Pons (tissue), 1 donor: Measurements from ENCODE around the gene GSE1.

Experiments
- DNase-seq: peaks from one replicate; pipeline ENCODE4 v3.0.0-alpha.2; 2016; ENCODE audit warnings: low spot score

Gene GSE1

GRCh38 chr16:85681255-85681654, 68.1 kb downstream of the GSE1 start:
- no peak for DNase-seq

- DNase-seq = no peak
These were observed 69.4 kb downstream of the GSE1 start for GRCh38 chr16:85682516-85682915.

- DNase-seq = no peak
These were observed 70.2 kb downstream of the GSE1 start for GRCh38 chr16:85683363-85683762.

- DNase-seq = no peak
These were observed 72.1 kb downstream of the GSE1 start for GRCh38 chr16:85685251-85685650.

GRCh38 chr16:85686912-85687591, 73.9 kb downstream of the GSE1 start:
- no peak for DNase-seq

GRCh38 chr16:85687651-85688471, 74.7 kb downstream of the GSE1 start:
- no peak for DNase-seq

GRCh38 chr16:85688586-85689284, 75.6 kb downstream of the GSE1 start, which contains the start of gene GINS2:
Gene GINS2, minus strand, starts transcription at chr16:85688954. Its CDS starts 56 bp downstream, at chr16:85688898.
- DNase-seq = peak; percentile 71

- DNase-seq = no peak
These were observed 76.3 kb downstream of the GSE1 start for GRCh38 chr16:85689285-85689949.

- no peak for DNase-seq
These were observed 76.8 kb downstream of the GSE1 start for GRCh38 chr16:85689950-85690320.

GRCh38 chr16:85690469-85691064, 77.4 kb downstream of the GSE1 start:
- no peak for DNase-seq

- DNase-seq = no peak
These were observed 82.3 kb downstream of the GSE1 start for GRCh38 chr16:85695196-85696128.

GRCh38 chr16:85696781-85697180, 83.7 kb downstream of the GSE1 start:
- DNase-seq = no peak

GRCh38 chr16:85697431-85697830, 84.3 kb downstream of the GSE1 start:
- no peak for DNase-seq

- DNase-seq = no peak
These were observed 85.4 kb downstream of the GSE1 start for GRCh38 chr16:85698459-85698891.

GRCh38 chr16:85698935-85699558, 85.9 kb downstream of the GSE1 start:
- no peak for DNase-seq

GRCh38 chr16:85699628-85700027, 86.5 kb downstream of the GSE1 start:
- DNase-seq = peak; percentile 6

- no peak for DNase-seq
These were observed 90.9 kb downstream of the GSE1 start for GRCh38 chr16:85704011-85704410.

GRCh38 chr16:85704900-85705846, 92.1 kb downstream of the GSE1 start:
- DNase-seq = no peak

GRCh38 chr16:85706449-85707034, 93.4 kb downstream of the GSE1 start:
- no peak for DNase-seq
